ENCODE results near the gene PER1.
A peak's percentile ranks its signal among the peaks of the same experiment; 100 is the strongest.

PER1 gene

DNA sequence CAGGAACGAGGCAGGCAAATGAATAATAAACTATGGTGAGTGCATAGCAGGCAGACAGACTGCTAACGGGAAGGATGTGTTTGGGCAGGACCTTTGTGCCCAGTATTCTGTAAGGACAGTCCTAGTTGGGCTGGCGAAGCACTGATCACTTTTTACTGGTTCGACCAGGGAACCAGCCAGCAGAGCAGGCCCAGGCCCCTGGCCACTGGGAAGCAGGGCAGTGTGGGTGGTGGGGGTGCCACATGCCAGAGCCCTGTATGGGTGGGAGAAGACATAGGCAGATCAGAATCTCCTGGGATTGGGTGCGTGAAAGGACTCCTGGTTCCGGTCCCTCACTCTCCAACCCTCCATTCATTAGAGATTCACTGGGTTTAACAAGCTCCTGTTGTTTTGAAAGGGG is 14.5 kb upstream of the PER1 start:
- DNase-seq (ENCODE audit: low read depth in 2 of 2) = no peak

DNA sequence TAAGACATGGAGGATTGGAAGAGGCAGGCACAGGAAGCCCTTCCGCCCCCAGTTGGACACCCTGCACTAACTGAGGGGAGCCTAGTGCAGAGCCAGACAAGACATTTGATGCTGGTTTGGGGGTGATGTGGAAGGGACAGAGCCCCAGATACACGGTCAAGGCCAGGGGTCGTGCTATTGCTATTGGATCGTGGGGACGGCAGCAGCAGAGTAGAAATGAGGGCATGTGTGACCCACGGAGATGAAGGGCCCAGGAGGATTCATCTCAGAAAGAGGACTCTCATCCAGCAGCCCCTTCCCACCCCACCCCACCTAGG is 12.6 kb upstream of the PER1 start:
- no peak for DNase-seq (ENCODE audit: low read depth in 2 of 2)

DNA sequence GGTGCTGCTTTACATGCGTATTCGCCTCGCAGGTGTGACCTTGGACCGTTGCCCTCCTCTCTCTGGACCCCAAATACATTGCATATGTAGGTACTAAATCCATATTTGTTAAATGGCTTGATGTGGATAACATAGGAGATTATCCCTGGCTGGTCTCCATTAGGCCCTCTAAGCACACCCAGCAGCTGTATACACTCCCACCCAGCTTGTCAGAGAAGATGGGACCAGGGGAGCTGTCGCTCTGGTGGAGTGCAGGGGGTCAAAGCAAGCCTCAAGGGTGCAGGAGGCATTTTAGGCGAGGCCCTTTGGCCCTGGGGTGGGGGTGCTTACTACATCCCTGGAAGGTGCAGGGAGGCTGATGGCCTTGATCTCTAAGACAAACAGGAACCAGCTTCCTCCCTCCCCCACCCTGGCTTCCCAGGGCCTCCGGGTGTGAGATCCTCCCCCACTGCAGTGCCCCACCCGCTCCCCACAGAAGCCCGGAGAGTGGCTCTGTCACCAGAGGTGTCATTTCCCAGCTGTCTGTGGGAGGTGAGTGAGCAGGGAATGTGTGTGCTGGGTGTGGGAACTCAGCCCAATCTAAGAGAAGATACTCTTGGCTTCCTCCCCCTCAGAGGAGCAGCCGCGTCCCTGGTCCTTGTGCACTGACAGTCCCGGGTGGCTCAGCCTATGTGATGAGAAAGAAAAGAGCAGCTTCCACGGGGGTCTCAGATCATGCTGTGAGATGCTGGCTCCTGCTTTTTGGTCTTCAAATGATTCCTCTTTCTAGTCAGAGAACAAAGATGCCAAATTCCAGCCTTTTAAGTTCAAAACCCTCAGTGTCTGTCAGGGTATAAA is 12.0 kb upstream of the PER1 start:
- no peak for DNase-seq (ENCODE audit: low read depth in 2 of 2)

DNA sequence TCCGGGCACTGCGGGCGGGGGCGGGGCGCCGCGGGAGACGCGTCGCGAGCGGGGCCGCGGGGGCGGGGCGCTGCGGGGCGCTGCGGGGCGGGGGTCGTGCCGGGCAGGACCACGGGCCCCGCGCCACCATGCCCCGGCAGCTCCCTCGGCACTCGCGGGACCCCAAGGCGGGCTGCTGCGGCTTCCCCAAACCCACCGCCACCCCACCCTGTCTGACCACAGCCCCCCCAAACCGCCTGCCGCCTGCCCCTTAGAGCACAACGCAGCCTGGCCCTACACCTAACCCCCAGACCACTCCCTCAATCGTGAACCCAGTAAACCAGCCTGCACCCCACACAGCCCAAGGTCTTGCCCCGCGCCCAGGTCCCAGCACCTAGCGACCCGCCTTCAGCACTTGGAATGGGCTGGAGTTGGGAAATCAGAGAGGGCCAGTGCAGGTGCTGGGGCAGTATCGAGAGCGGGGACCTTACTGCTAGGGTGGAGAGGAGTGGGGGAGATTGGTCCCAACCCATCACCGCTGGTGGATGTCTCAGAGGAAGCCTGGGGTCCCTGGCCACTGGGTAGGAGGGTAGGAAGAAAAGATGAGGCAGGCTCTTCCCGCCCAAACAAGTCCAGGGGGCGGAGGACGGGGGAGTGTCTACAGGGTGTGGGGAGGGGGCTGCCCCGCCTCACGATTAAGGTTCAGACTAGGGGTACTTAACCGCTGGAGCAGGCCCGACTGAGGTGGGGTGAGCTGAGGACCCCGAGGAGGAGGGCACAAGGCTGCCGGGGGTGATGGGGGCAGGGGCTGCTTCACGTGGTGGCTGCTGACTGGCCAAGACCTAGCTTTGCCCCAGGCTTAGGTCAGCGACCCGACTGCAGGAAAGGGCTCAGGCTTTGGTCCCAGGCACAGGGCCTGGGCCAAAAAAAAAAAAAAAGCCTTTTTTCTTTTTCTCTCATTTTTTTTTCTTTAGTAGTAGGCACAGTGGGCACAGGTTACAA is 11.1 kb upstream of the PER1 start:
- DNase-seq (ENCODE audit: low read depth in 2 of 2) = no peak

DNA sequence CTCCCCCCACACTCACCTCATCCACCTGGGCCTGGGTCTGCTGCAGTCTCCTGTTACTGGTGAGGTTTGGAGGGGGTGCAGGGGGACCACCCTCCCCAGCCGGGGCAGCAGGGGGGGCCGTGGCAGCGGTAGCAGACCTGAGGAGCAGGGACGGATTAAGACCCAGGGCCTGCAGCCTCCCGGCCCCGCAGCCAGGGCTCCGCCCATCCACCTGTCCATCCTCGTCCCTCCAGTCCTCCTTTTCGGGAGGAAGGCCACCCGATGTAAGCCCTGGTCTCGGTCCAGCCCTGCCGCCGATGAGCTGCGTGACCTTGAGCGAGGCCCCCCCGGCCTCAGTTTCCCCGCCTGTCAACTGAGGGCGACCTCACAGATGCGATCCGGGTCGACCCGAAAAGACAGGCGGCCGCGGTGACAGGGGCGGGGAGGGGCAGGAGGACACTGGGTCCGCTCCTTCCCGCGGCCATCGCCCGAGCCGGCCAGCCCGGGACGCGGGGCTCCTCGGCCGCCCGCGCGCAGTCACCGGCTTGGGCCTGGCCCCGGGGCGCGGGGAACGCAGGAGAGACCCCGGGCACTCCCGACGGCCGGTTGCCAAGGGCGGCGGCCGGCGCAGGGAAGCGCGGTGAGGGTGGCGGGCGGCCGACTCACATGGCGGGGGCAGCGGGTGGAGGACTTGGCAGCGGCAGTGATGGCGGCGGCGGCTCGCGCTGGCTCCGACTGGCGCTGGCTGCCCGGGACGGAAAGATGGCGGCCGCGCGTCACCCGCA is 10.2 kb upstream of the PER1 start, which contains the start of gene VAMP2:
VAMP2 (minus strand) TSS at position 716 of the 764 bp plus-strand sequence; CDS start at position 647, 69 bp downstream.
- peak; percentile 64 to 68 for DNase-seq (ENCODE audit: low read depth in 2 of 2)

DNA sequence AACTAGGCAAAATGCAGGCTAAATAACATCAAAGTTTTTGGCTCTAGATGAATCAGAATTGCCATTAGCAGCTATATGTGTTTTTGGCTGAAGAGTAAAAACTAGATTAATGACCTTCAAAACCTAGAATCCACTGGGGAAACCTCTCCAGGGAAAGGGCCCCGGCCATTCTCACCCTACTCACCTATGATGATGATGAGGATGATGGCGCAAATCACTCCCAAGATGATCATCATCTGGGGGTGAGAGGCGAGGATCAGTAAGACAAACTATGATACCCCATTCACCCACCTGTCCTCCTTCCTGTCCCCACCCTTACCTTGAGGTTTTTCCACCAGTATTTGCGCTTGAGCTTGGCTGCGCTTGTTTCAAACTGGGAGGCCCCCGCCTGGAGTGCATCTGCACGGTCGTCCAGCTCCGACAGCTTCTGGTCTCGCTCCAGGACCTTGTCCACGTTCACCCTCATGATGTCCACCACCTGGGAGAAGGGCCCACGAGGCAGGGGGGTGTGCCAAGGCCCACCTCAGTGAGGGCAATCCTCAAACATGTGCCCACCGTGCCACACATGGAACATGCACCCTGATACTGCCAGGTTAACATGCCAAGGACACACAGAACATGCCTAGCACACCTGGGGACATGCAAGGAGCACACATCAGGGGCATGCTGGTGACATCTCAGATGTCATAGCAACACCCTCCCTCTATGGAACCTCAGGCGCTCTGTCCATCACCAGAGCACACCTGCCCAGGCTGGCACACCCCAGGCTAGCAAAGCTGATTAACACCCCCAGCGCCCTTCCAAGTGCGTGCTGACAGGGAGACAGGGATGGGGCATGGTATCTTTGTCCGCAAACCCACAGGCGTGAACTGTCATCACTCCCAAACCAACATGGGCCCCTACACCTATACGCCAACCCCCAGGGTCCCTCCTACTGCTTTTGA is 9.4 kb upstream of the PER1 start:
- no peak for DNase-seq (ENCODE audit: low read depth in 2 of 2)

DNA sequence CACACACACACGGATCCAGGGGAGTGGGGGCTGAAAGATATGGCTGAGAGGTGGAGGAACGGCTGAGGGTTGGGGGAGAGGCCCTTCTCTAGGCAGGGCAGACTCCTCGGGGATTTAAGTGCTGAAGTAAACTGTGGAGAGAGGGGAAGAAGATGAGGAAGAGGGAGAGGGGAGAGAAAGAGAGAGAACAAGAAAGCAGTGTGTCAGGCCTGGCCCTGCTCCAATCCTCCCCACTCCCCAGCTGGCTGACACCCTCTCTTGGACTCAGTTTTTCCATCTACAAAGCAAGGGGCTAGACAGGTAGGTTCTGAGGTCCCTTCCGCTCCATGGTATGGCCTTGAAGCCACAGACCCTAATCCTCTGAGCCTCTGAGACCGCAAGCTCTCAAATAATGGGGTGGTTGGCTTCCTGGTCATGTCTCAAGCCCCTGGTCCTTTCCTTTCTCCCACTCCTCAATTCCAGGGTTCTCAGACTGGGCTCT is 8.6 kb upstream of the PER1 start:
- no peak for DNase-seq (ENCODE audit: low read depth in 2 of 2)

DNA sequence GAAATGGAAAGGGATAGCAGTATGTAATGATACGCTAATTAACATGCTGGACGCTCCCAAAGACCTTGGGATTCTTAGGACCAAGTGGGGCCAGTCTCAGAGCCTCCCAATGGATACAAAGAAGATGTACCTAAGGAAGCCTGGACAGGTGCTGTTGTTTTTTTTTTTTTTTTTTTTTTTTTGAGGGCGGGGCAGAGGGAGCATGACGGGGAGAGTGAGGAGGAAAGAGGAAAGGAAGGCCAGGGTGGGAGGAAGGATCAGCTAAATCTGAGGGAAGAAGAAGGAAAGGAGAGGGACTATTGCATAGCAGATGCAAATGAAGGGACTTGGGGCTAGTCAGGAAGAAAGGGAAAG is 8.0 kb upstream of the PER1 start:
- no peak for DNase-seq (ENCODE audit: low read depth in 2 of 2)

DNA sequence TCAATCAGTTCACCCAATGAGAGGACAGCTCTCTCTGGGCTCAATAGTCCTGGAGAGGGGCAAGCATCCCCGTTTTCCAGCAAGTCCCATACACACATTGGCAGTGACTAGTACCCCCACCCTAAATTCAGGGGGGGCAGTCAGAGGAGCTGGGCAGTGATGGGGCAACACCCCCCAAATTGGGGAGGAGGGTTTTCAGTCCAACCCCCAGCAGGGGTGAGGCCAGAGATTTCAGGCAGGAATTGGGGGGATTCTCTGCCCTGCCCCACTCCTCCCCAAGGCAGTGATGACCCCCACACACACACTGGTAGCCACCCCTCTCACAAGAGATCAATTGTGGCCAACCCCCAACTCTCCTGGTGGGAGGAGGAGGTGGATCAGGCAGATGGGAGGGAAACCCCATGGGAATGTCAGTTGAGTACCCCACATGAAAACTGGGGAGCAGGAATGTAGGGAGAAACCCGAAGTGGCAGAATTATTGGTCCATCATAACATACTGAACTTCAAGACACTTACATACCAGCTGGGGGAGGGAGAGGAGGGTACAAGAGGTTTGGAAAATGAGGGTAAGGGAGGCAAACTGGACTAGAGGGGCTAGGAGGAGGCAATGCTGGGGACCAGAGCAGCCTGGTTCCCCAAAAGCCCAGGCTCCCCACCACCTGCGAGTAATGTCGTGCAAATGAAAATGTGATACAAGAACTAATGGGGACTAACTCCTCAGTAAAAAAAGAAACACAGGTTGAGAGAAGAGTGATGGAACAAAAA is 7.4 kb upstream of the PER1 start:
- no peak for DNase-seq (ENCODE audit: low read depth in 2 of 2)

DNA sequence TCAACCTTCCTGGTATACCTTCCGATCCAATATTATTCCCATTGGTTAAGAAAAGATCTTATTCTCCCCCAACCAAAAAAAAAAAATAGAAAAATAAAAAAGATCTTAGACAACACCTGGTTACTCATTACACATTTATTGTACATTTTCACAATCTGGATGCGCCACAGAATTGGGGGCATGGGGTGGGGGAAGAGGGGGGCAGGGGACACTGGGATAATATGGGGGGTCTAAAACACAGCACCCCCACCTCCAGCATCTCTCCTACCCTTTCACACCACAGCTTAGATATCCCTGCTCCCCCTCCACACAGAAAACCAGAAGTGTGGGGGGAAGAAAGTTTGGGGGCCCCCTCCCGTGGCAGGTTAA is 6.8 kb upstream of the PER1 start:
- no peak for DNase-seq (ENCODE audit: low read depth in 2 of 2)

DNA sequence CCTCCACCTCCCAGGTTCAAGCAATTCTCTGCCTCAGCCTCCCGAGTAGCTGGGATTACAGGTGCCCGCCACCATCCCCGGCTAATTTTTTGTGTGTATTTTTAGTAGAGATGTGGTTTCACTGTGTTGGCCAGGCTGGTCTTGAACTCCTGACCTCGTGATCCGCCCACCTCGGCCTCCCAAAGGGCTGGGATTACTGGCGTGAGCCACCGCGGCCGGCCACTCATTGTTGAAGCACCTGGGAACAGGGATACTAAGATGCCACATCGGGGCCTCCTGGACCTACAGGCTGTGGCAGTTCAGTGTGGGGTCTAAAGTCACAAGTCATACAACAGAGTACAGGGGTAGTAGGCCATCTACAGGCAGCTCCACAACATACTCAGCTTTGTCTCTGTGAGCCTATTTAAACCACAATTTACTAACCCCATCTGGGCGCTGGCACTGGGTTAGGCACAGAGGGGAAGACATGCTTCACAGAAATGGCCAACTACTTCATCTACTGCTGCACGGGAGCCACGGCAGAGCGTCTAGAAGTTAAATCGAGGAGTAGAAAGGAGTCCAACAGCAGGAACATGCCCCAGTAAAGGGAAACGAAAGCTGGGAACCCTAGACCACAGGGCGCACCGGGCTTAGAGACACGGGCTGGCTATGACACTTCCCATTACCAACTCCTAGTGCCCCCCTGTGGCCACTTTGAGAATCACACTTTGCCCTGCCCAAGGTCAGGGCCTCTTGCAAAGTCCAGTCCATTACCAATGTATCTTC is 6.2 kb upstream of the PER1 start:
- peak; percentile 55 to 78 for DNase-seq (ENCODE audit: low read depth in 2 of 2)

DNA sequence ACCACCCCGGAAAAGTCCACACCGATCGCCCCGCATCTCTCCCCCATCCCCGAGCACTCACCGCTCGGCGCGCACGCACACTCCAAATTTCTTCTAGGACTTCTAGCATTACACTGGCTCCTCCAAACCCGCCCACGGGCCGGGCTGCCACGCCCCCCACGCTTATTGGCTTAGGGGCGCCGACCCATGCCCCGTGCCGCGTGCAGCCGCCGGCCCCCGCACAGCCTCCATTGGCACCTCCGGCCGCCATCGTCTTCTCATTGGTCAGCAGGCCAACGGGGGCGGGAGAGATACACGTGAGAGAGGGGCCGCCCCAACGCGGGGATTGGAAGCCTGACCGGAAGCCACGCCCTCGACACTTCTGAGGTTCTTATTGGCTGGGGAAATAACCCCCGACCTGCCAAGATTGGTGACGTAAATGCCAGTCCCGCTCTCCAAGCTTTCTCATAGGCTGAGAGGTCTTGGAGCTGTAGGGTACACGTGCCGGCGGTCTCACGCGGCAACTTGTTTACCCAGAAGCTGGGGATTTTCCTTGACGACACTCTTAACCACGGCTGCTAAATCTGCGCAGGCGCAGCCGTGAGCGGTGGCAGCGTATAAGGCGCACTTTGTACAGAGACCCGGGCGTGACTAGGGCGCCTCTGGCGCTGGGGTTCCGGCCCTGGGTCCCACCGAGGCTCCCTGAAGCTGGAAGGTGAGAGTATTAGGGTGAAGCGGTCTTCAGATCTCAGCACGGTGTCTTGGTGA is 4.2 kb upstream of the PER1 start:
- peak; percentile 100 for DNase-seq (ENCODE audit: low read depth in 2 of 2)

DNA sequence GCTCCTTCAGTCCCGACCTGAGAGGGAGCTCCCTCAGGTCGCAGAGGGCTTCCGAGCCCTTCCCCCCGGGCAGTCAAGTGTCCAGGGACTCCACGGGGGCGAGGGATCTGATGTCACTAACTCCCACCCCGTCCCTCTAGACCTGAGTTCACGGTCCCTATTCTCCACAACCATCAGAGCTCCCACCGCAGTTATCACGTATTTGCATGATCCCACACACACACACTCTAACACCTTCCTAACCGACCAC is 3.7 kb upstream of the PER1 start:
- DNase-seq (ENCODE audit: low read depth in 2 of 2) = no peak

DNA sequence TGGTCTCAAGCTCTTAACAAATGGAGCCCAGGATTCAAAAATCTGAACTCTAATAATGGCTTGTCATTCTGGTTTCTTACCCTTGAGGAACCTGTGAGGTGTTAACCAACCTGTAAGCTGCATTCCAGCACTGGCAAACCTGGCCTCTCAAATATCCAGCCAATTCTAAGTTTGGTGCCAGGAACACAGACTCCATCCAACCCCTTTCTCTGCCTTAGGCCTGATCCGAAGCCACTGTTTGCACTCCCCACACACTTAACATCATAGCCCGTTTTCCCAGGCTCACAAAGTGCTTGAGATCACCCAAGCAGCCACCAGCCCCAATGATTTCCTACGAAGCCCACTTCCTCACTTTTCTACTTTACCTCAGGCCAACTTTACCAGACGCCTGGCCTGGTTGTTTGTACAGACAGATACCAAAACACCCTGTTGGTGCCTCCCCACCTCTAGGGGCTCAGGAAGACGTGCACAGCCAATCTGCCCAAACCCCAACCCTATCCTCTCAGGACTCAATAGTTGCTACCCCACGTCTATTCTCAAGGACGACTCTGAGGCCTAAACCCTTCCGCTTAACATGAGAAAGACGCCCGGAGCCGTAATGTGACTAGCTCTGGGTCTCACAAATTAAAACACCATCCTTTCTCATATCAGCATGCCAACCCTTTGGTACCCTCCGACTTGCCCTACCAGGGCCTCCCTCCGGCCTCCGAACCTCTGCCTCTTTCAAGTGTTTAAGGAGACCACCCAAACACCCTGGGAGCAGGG is 3.2 kb upstream of the PER1 start:
- DNase-seq (ENCODE audit: low read depth in 2 of 2) = no peak

DNA sequence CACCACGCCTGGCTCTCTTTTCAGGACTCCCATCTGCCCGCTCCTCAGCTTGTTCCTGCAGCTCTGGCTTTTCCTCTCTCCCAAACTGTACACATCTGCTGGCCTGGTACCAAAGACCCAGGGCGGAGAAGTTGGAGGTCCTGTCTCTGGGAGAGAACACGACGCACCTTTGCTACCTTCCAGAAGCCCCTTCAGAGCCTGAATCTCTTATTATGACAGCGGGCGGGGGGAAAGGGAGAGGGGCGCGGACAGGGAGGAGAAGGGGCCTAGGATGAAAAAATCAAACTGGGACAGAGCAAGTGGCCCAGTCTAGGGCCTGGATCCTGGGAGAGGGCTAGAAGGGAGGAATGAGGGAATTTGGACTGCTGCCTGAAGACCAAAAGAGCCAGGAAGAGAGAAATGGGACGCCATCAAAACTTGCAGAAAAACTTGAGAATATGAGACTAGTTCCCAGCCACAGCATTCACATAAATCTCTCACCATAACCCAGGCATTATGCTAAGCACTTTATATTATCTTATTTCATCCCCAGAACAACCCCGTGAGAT is 2.5 kb upstream of the PER1 start:
- no peak for DNase-seq (ENCODE audit: low read depth in 2 of 2)

DNA sequence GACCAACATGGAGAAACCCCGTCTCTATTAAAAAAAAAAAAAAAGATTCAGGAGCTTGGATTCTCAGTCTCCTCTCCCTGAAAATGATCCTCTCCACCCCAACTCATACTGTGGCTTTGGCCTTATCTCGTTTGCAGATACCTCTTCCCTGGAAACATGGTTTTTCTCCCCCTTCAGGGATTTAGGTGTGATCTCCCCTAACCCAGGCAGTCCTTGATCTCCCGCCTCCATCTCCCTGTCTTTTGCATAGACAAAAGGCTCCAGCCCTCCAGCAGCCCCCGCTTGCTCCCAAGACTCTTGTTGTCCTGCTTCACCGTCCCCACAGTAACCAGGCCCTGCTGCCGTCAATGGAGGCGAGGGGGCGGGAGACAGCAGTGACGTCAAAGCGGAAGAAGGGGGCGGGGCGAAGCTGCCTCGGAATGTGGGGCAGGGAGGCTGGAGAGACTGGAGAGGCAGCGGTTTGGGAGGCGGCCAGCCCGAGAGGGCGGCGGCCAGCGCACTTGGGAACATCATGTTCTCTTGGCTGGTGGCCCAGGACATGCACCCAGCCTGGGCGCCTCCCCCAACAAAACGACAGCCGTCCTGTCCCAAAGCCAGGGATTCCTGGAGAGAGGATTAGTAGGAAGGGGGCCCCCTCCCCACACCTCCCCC is 1.9 kb upstream of the PER1 start:
- DNase-seq (ENCODE audit: low read depth in 2 of 2) = peak; percentile 64 to 77

DNA sequence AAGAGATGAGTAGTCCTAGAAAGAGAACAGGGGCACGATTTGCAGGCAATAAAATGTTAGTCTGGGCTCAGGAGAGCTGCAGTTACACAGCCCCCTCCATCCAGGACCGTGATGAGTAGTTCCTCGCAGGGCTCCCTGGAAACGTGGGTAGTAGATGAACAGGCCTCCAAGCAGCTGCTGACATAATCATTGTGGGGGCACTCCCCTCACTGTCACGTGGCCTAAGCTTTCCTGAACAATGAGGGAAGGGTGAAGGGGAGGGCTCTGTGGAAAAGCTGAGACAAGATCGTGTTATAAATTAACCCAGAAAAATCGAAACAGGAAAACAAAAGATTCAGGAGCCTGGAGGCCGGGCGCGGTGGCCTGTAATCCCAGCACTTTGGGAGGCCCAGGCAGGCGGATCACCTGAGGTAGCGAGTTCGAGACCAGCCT is 1.3 kb upstream of the PER1 start:
- peak in 1 of 2 donors; percentile 57 for DNase-seq (ENCODE audit: low read depth in 2 of 2)

Measured in stimulated activated CD8-positive, alpha-beta memory T cell treated with anti-CD3 and anti-CD28 coated beads, Interleukin-15, amount 100 ng/mL, for 4 hours (primary cell).